ENCODE data around the gene VAV3. TPM values are rescaled to one million over a fixed set of nuclear protein-coding genes. Genes with fewer than 3 reads are reported as not detected.

Gene VAV3
- polyA plus RNA-seq, 1 donor (not counting 4 experiments of a cell fraction or from before 2014, with no cell fraction given), result 19.6 TPM

GRCh38 chr1:107563441-107563840 lies 401.5 kb downstream of the VAV3 start:
- Histone ChIP-seq H3K36me3 (ENCODE audit: control insufficient read depth in 2 of 2, extremely low read depth in 1 of 2, insufficient read depth in 2 of 2, low read length in 2 of 2) (no peaks in the 10 kb centered on the region), H3K27me3 (ENCODE audit: control insufficient read depth, extremely low read depth, insufficient read depth, low read length) (no peaks in the 10 kb centered on the region), H3K9me3 (ENCODE audit: control insufficient read depth, low read depth, low read length) (no peaks in the 10 kb centered on the region), H3K4me1 (ENCODE audit: control insufficient read depth, extremely low read depth, insufficient read depth, low read length) (peaks cover 6% of the 10 kb centered on the region), H3K9me1 (ENCODE audit: control insufficient read depth, extremely low read depth, insufficient read depth, low read length) (no peaks in the 10 kb centered on the region), H3K27ac (ENCODE audit: control insufficient read depth, insufficient read depth, low read length) (no peak overlapping the region), H3K79me2 (ENCODE audit: control insufficient read depth, insufficient read depth, low read length) (no peaks in the 10 kb centered on the region), H3K4me3 (ENCODE audit: control insufficient read depth in 2 of 3, extremely low read depth in 1 of 3, insufficient read depth in 2 of 3, low read depth in 1 of 3, low read length in 3 of 3) (no peak overlapping the region), H4K20me1 (ENCODE audit: control insufficient read depth, extremely low read depth, insufficient read depth, low read length) (no peaks in the 10 kb centered on the region), H3K9ac (ENCODE audit: control insufficient read depth, extremely low read depth, insufficient read depth, low read length) (no peak overlapping the region), H3K4me2 (ENCODE audit: control insufficient read depth, extremely low read depth, insufficient read depth, low read depth, low read length) (no peak overlapping the region), H2AFZ (ENCODE audit: control insufficient read depth, low read length) (no peak overlapping the region)
- TF ChIP-seq CTCF (optimal IDR thresholded peaks at IDR 0.05 in 1 of 3, IDR thresholded peaks at IDR 0.05 in 1 of 3, conservative IDR thresholded peaks at IDR 0.05 in 1 of 3; ENCODE audit: extremely low read depth in 1 of 3, insufficient read depth in 2 of 3, low read length in 3 of 3), result no peak
- no peak for FAIRE-seq
- DNase-seq (ENCODE audit: low read depth, low spot score), result no peak
- dilution Hi-C loops (cut with MboI; ENCODE audit: extremely low pct_ligation_motif_present, low sequenced_read_pairs), result no loop called here

DNA sequence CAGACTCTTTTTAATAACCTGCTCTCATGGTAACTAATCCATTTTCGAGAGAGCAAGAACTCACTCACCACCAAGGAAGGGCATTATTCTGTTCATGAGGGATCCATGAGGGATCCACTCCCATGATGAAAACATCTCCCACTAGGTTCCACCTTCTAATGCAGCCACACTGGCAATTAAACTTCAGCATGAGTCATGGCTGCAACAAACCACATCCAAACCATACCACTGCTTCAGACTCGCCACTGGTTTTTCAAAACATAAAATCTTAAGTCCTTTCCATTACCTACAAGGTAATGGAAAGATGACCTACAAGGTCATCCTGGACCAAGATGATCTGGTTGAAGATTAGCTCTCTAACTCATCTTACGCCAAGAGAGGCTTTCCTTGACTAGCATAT lies 405.1 kb downstream of the VAV3 start:
- Histone ChIP-seq H3K9me3 (ENCODE audit: control insufficient read depth, low read depth, low read length) (no peaks in the 10 kb centered on the region), H3K9ac (ENCODE audit: control insufficient read depth, extremely low read depth, insufficient read depth, low read length) (no peak overlapping the region), H3K9me1 (ENCODE audit: control insufficient read depth, extremely low read depth, insufficient read depth, low read length) (no peaks in the 10 kb centered on the region), H3K27ac (ENCODE audit: control insufficient read depth, insufficient read depth, low read length) (no peak overlapping the region), H3K4me1 (ENCODE audit: control insufficient read depth, extremely low read depth, insufficient read depth, low read length) (peaks cover 17% of the 10 kb centered on the region), H3K27me3 (ENCODE audit: control insufficient read depth, extremely low read depth, insufficient read depth, low read length) (no peaks in the 10 kb centered on the region), H3K4me3 (ENCODE audit: control insufficient read depth in 2 of 3, extremely low read depth in 1 of 3, insufficient read depth in 2 of 3, low read depth in 1 of 3, low read length in 3 of 3) (no peak overlapping the region), H3K79me2 (ENCODE audit: control insufficient read depth, insufficient read depth, low read length) (no peaks in the 10 kb centered on the region), H3K4me2 (ENCODE audit: control insufficient read depth, extremely low read depth, insufficient read depth, low read depth, low read length) (no peak overlapping the region), H3K36me3 (ENCODE audit: control insufficient read depth in 2 of 2, extremely low read depth in 1 of 2, insufficient read depth in 2 of 2, low read length in 2 of 2) (no peaks in the 10 kb centered on the region), H4K20me1 (ENCODE audit: control insufficient read depth, extremely low read depth, insufficient read depth, low read length) (no peaks in the 10 kb centered on the region), H2AFZ (ENCODE audit: control insufficient read depth, low read length) (peak overlapping the region; percentile 42)
- TF ChIP-seq EZH2 (IDR thresholded peaks at IDR 0.05; ENCODE audit: low read length) (no peak), CTCF (optimal IDR thresholded peaks at IDR 0.05 in 1 of 3, IDR thresholded peaks at IDR 0.05 in 1 of 3, conservative IDR thresholded peaks at IDR 0.05 in 1 of 3; ENCODE audit: extremely low read depth in 1 of 3, insufficient read depth in 2 of 3, low read length in 3 of 3) (no peak)
- DNase-seq (ENCODE audit: low read depth, low spot score), result no peak
- peak; percentile 98 for FAIRE-seq
- dilution Hi-C loops (cut with MboI; ENCODE audit: extremely low pct_ligation_motif_present, low sequenced_read_pairs), result no loop called here
